Liver (tissue), 9 donors: ENCODE measurements around the gene BRAF. TPM values are rescaled to one million over a fixed set of nuclear protein-coding genes. Genes with fewer than 3 reads are reported as not detected.

ENCODE experiments used
- DNase-seq: peaks from one replicate; pipeline ENCODE4 v3.0.0-alpha.2; 2017; ENCODE audit warnings: low spot score
- H3K27ac ChIP-seq, 2 donors: one replicate each; pipeline ENCODE4 v1.7.0; 2013; ENCODE audit warnings: inconsistent platforms in 2 of 2, low read length in 2 of 2, control low read depth in 1 of 2, low read depth in 1 of 2, mild to moderate bottlenecking in 1 of 2
- H3K27me3 ChIP-seq, 4 donors: one replicate each; pipeline versions ENCODE4 v1.6.1 to v1.7.0; 2013; ENCODE audit warnings: low read length in 3 of 4, inconsistent platforms in 1 of 4, mild to moderate bottlenecking in 1 of 4, moderate library complexity in 1 of 4; ENCODE audit not compliant: control insufficient read depth in 4 of 4, insufficient read depth in 4 of 4
- H3K36me3 ChIP-seq, 4 donors: one replicate each; pipeline versions ENCODE4 v1.6.1 to v1.7.0; 2013; ENCODE audit warnings: low read length in 3 of 4, mild to moderate bottlenecking in 3 of 4, low read depth in 1 of 4, moderate library complexity in 1 of 4; ENCODE audit not compliant: control insufficient read depth in 4 of 4, insufficient read depth in 3 of 4
- H3K4me1 ChIP-seq, 4 donors: one replicate each; pipeline versions ENCODE4 v1.6.1 to v1.7.0; 2013; ENCODE audit warnings: low read length in 3 of 4, mild to moderate bottlenecking in 3 of 4, moderate library complexity in 1 of 4; ENCODE audit not compliant: control insufficient read depth in 4 of 4, insufficient read depth in 4 of 4
- H3K4me3 ChIP-seq, 3 donors: one replicate each; pipeline versions ENCODE4 v1.6.1 to v1.7.0; 2013; ENCODE audit warnings: low read length in 3 of 3, control low read depth in 1 of 3, low read depth in 1 of 3, mild to moderate bottlenecking in 1 of 3
- H3K9ac ChIP-seq, 2 donors: one replicate each; pipeline ENCODE4 v1.7.0; 2013; ENCODE audit warnings: low read length in 2 of 2, mild to moderate bottlenecking in 2 of 2, moderate library complexity in 2 of 2, control low read depth in 1 of 2, low read depth in 1 of 2
- H3K9me3 ChIP-seq, 4 donors: one replicate each; pipeline versions ENCODE4 v1.6.1 to v1.7.0; 2013; ENCODE audit warnings: low read length in 3 of 4; ENCODE audit not compliant: control insufficient read depth in 4 of 4
- CTCF ChIP-seq: fragments of 150-350 bp; IDR thresholded peaks from 2 replicates; pipeline ENCODE4 v1.5.1; 2017; ENCODE audit warnings: improper control_type of control experiment, low read depth, low read length; ENCODE audit not compliant: missing input control
- EGR1 ChIP-seq, 2 donors: IDR thresholded peaks; 2 replicates each; pipeline ENCODE4 v1.6.1; 2016 to 2018; ENCODE audit warnings: antibody characterized with exemption in 2 of 2, low read depth in 2 of 2
- FOXA1 ChIP-seq: IDR thresholded peaks from 2 replicates; pipeline ENCODE4 v1.6.1; 2016; ENCODE audit warnings: antibody characterized with exemption
- FOXA2 ChIP-seq: IDR thresholded peaks from 2 replicates; pipeline ENCODE4 v1.6.1; 2016; ENCODE audit warnings: antibody characterized with exemption
- HNF4A ChIP-seq, 2 donors: conservative IDR thresholded peaks; 2 replicates each; pipeline ENCODE4 v1.6.1; 2016; ENCODE audit warnings: antibody characterized with exemption in 2 of 2, mild to moderate bottlenecking in 2 of 2
- HNF4G ChIP-seq: IDR thresholded peaks from 2 replicates; pipeline ENCODE4 v1.6.1; 2016; ENCODE audit warnings: antibody characterized with exemption
- JUND ChIP-seq, 2 donors: IDR thresholded peaks; 2 replicates each; pipeline ENCODE4 v1.6.1; 2016; ENCODE audit warnings: antibody characterized with exemption in 2 of 2
- NR2F2 ChIP-seq: IDR thresholded peaks from 2 replicates; pipeline ENCODE4 v1.6.1; 2016; ENCODE audit warnings: antibody characterized with exemption
- RAD21 ChIP-seq, 2 donors: IDR thresholded peaks; 2 replicates each; pipeline ENCODE4 v1.6.1; 2016; ENCODE audit warnings: antibody characterized with exemption in 2 of 2, mild to moderate bottlenecking in 2 of 2
- RXRA ChIP-seq, 2 donors: IDR thresholded peaks; 2 replicates each; pipeline ENCODE4 v1.6.1; 2017 to 2018; ENCODE audit warnings: antibody characterized with exemption in 2 of 2, mild to moderate bottlenecking in 1 of 2
- SP1 ChIP-seq: IDR thresholded peaks from 2 replicates; pipeline ENCODE4 v1.6.1; 2018; ENCODE audit warnings: antibody characterized with exemption, mild to moderate bottlenecking
- TAF1 ChIP-seq: conservative IDR thresholded peaks from 2 replicates; pipeline ENCODE4 v1.6.1; 2016; ENCODE audit warnings: antibody characterized with exemption, mild to moderate bottlenecking
- YY1 ChIP-seq: IDR thresholded peaks from 2 replicates; pipeline ENCODE4 v1.6.1; 2016; ENCODE audit warnings: antibody characterized with exemption, mild to moderate bottlenecking
- ZBTB33 ChIP-seq: IDR thresholded peaks from 2 replicates; pipeline ENCODE4 v1.6.1; 2016; ENCODE audit warnings: antibody characterized with exemption
- WGBS: extraction: QIAGEN DNeasy Blood & Tissue Kit; methylation state at CpG from one replicate; pipeline ENCODE4 v1.1.7; 2013; 5-methylcytosine and 5-hydroxymethylcytosine counted together
- polyA plus RNA-seq, 2 donors: library from polyadenylated mRNA; stranded (reverse) in 1 of 2; unstranded in 1 of 2; fragments of 200-250 nt in 1 of 2; fragments of >200 nt in 1 of 2; fragmentation: Nextera tagmentation in 1 of 2; extraction: Ambion mirVana in 1 of 2; gene quantifications; one replicate each; pipeline versions ENCODE4 v1.2.1 to v1.2.3, GENCODE V29; 2013 to 2015
- total RNA-seq, 2 donors: library from RNA; depleted of rRNA; stranded (reverse); fragments of >200 nt; gene quantifications; one replicate each; pipeline ENCODE4 v1.2.3, GENCODE V29; 2014
- TF ChIP-seq, protein P1 (sequence below): IDR thresholded peaks from 2 replicates; pipeline ENCODE4 v1.6.1; 2016; ENCODE audit warnings: antibody characterized with exemption
- TF ChIP-seq, protein P2 (sequence below): IDR thresholded peaks from 2 replicates; pipeline ENCODE4 v1.6.1; 2016; ENCODE audit warnings: antibody characterized with exemption, mild to moderate bottlenecking
- donor health status: healthy.
- donor health status: healthy.
- donor health status: healthy.
- donor health status: healthy.
- donor health status: healthy.

BRAF gene
- total and polyA plus RNA-seq, 4 donors, result 2.6 to 21.9 (median 14.0) TPM

DNA sequence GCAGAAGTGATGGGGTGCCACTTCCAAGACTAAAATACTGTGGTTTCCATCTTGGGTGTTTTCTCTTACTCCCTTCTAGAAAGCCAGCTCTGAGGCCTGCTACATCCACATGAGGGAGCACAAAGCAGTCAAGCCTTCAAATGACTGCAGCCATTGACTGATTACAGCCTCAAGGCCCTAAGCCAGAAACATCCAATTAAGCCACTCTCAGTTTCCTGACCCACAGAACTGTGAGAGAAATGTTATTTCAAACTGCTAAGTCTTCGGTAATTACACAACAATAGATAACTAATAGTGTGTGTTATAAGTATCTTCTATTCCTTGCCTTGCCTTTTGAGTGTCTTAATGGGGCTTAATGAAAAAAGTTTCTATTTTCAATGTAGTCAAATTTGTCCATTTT is 24.8 kb downstream of the BRAF start:
- H3K9ac ChIP-seq, result no peak overlapping the region
- no peaks in the 10 kb centered on the region for H3K9me3 ChIP-seq
- H3K4me1 ChIP-seq, result peaks cover 0 to 2% (median under 1%) of the 10 kb centered on the region in 4 donors
- no peaks in the 10 kb centered on the region for H3K27me3 ChIP-seq
- DNase-seq, result no peak
- whole genome bisulfite sequencing, result 72% methylated on average over 1 of the region's 1 CpG
- H3K36me3 ChIP-seq, result no peaks in the 10 kb centered on the region
- H3K4me3 ChIP-seq, result no peak overlapping the region
- no peak overlapping the region for H3K27ac ChIP-seq
- peak; percentile 9 to 17 for TF ChIP-seq RAD21 (IDR thresholded peaks at IDR 0.05)
- TF ChIP-seq, protein P1, sequence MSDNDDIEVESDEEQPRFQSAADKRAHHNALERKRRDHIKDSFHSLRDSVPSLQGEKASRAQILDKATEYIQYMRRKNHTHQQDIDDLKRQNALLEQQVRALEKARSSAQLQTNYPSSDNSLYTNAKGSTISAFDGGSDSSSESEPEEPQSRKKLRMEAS, result no peak

- Histone ChIP-seq H3K9ac (no peak overlapping the region), H3K27ac (no peak overlapping the region), H3K4me1 (peaks cover 0 to 2% (median under 1%) of the 10 kb centered on the region in 4 donors), H3K9me3 (no peaks in the 10 kb centered on the region), H3K27me3 (no peaks in the 10 kb centered on the region), H3K4me3 (no peak overlapping the region), H3K36me3 (no peaks in the 10 kb centered on the region)
- TF ChIP-seq HNF4A (conservative IDR thresholded peaks at IDR 0.05), result no peak
- no peak for TF ChIP-seq TAF1
- no peak for TF ChIP-seq SP1
- no peak for TF ChIP-seq RAD21 (IDR thresholded peaks at IDR 0.05)
- TF ChIP-seq FOXA1, result no peak
- no peak for TF ChIP-seq NR2F2
- TF ChIP-seq CTCF, result no peak
- TF ChIP-seq FOXA2, result no peak
- no peak for TF ChIP-seq JUND (IDR thresholded peaks at IDR 0.05)
- TF ChIP-seq, protein P1, result no peak
- TF ChIP-seq YY1, result no peak
- TF ChIP-seq EGR1 (IDR thresholded peaks at IDR 0.05; ENCODE audit: low read depth in 2 of 2), result no peak
- no peak for DNase-seq
- 88% methylated on average over 3 of the region's 3 CpGs for WGBS
Measured at GRCh38 chr7:140898786-140899536, 25.8 kb downstream of the BRAF start.

DNA sequence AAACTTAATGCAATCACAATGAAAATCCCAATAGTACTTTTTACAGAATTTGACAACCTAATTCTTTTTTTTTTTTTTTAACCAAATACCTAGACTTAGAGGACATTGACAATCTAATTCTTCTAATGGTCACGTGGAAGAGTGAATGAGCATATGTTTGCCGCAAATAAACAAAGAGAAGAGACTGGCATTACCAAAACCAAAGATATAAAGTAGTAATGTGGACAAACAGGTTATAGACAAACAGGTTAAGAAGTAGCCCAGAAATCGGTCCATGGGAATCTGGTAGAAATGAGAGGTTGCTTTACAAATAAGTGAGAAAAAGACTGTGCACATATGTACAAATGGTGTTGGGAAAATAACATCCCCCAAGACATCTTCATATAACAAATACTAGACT is 27.7 kb downstream of the BRAF start:
- Histone ChIP-seq H3K9ac (no peak overlapping the region), H3K36me3 (no peaks in the 10 kb centered on the region), H3K4me3 (no peak overlapping the region), H3K4me1 (peaks cover 0 to 2% (median under 1%) of the 10 kb centered on the region in 4 donors), H3K27me3 (no peaks in the 10 kb centered on the region), H3K27ac (no peak overlapping the region), H3K9me3 (no peaks in the 10 kb centered on the region)
- WGBS, result 93% methylated on average over 3 of the region's 3 CpGs
- DNase-seq, result no peak
- TF ChIP-seq TAF1 (no peak), SP1 (no peak), JUND (IDR thresholded peaks at IDR 0.05) (no peak), ZBTB33 (no peak), FOXA2 (no peak), NR2F2 (no peak), HNF4A (conservative IDR thresholded peaks at IDR 0.05) (no peak), HNF4G (no peak), CTCF (no peak), RXRA (IDR thresholded peaks at IDR 0.05) (no peak)
- TF ChIP-seq, protein P2, sequence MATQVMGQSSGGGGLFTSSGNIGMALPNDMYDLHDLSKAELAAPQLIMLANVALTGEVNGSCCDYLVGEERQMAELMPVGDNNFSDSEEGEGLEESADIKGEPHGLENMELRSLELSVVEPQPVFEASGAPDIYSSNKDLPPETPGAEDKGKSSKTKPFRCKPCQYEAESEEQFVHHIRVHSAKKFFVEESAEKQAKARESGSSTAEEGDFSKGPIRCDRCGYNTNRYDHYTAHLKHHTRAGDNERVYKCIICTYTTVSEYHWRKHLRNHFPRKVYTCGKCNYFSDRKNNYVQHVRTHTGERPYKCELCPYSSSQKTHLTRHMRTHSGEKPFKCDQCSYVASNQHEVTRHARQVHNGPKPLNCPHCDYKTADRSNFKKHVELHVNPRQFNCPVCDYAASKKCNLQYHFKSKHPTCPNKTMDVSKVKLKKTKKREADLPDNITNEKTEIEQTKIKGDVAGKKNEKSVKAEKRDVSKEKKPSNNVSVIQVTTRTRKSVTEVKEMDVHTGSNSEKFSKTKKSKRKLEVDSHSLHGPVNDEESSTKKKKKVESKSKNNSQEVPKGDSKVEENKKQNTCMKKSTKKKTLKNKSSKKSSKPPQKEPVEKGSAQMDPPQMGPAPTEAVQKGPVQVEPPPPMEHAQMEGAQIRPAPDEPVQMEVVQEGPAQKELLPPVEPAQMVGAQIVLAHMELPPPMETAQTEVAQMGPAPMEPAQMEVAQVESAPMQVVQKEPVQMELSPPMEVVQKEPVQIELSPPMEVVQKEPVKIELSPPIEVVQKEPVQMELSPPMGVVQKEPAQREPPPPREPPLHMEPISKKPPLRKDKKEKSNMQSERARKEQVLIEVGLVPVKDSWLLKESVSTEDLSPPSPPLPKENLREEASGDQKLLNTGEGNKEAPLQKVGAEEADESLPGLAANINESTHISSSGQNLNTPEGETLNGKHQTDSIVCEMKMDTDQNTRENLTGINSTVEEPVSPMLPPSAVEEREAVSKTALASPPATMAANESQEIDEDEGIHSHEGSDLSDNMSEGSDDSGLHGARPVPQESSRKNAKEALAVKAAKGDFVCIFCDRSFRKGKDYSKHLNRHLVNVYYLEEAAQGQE, result no peak
- TF ChIP-seq, protein P1, result no peak
